ENCODE results near the gene ATL1.

Gene ATL1

GRCh38 chr14:50560931-50561285 lies 963 bp downstream of the ATL1 start:
- TF ChIP-seq CTCF (conservative IDR thresholded peaks at IDR 0.05) = no peak
- peak overlapping the region; percentile 97 for H3K27ac ChIP-seq

GRCh38 chr14:50562841-50563240 lies 2.9 kb downstream of the ATL1 start:
- no peak for TF ChIP-seq CTCF (conservative IDR thresholded peaks at IDR 0.05)
- no peak overlapping the region for H3K27ac ChIP-seq

GRCh38 chr14:50569714-50570274 lies 9.8 kb downstream of the ATL1 start:
- no peak for TF ChIP-seq CTCF (conservative IDR thresholded peaks at IDR 0.05)
- H3K27ac ChIP-seq = no peak overlapping the region

GRCh38 chr14:50573862-50574261 lies 13.9 kb downstream of the ATL1 start:
- no peak for TF ChIP-seq CTCF (conservative IDR thresholded peaks at IDR 0.05)

GRCh38 chr14:50575769-50576168 lies 15.8 kb downstream of the ATL1 start:
- H3K27ac ChIP-seq = no peak overlapping the region

More at GRCh38 chr14:50573862-50574261, 13.9 kb downstream of the ATL1 start:
- H3K27ac ChIP-seq = no peak overlapping the region

GRCh38 chr14:50577982-50578381 lies 18.0 kb downstream of the ATL1 start:
- TF ChIP-seq CTCF (conservative IDR thresholded peaks at IDR 0.05) = no peak
- no peak overlapping the region for H3K27ac ChIP-seq

More at GRCh38 chr14:50575769-50576168, 15.8 kb downstream of the ATL1 start:
- no peak for TF ChIP-seq CTCF (conservative IDR thresholded peaks at IDR 0.05)

GRCh38 chr14:50578433-50578832 lies 18.5 kb downstream of the ATL1 start:
- TF ChIP-seq CTCF (conservative IDR thresholded peaks at IDR 0.05) = no peak
- H3K27ac ChIP-seq = no peak overlapping the region

Data from VCaP (cell line).